H1 (cell line): ENCODE measurements around the gene RASL10A. TPM values are rescaled to one million over a fixed set of nuclear protein-coding genes. Genes with fewer than 3 reads are reported as not detected.
A peak's percentile ranks its signal among the peaks of the same experiment; 100 is the strongest.

ENCODE experiments used
- CTCF ChIA-PET: fragments of 300-600 bp; sonication (Branson Sonifier 250); formaldehyde crosslinking; loops from one replicate; lab custom pipeline; 2021; ENCODE audit not compliant: partially characterized antibody; lab: Charles Lee
- POLR2A ChIA-PET: fragments of 300-600 bp; sonication (Branson Sonifier 250); formaldehyde crosslinking; loops from one replicate; lab custom pipeline; 2021; ENCODE audit warnings: inconsistent platforms; ENCODE audit not compliant: partially characterized antibody; lab: Charles Lee
- DNase-seq, 2 experiments: peaks; one replicate each; pipeline versions ENCODE4 v3.0.0 to v3.0.0-alpha.2; 2010 to 2022; ENCODE audit warnings: low spot score in 2 of 2, low read depth in 1 of 2, mixed read lengths in 1 of 2
- FAIRE-seq: peaks from 2 replicates; lab custom pipeline; 2011; peaks lifted over from hg19 to GRCh38; lab: Jason Lieb, UNC
- H2AFZ ChIP-seq: 2 replicates; pipeline ENCODE4 v1.8.1; 2012; ENCODE audit warnings: low read length, inconsistent platforms
- H2AK5ac ChIP-seq: 2 replicates; pipeline ENCODE4 v1.6.1; 2013; ENCODE audit warnings: low read depth, low read length
- H2BK120ac ChIP-seq: replicated peaks from 2 replicates; pipeline ENCODE3; 2013; ENCODE audit warnings: low read depth, low read length, inconsistent platforms
- H2BK12ac ChIP-seq: 2 replicates; pipeline ENCODE4 v1.6.1; 2013; ENCODE audit warnings: low read depth, low read length
- H2BK15ac ChIP-seq: 2 replicates; pipeline ENCODE4 v1.6.1; 2013; ENCODE audit warnings: low read length
- H2BK20ac ChIP-seq: 2 replicates; pipeline ENCODE4 v1.6.1; 2013; ENCODE audit warnings: low read length
- H2BK5ac ChIP-seq: 2 replicates; pipeline ENCODE4 v1.6.1; 2013; ENCODE audit warnings: low read depth, low read length
- H3K14ac ChIP-seq: 2 replicates; pipeline ENCODE4 v1.6.1; 2013; ENCODE audit warnings: inconsistent platforms; ENCODE audit not compliant: insufficient read length
- H3K18ac ChIP-seq: 2 replicates; pipeline ENCODE4 v1.6.1; 2013; ENCODE audit warnings: low read length; ENCODE audit errors: extremely low read depth
- H3K23ac ChIP-seq: 2 replicates; pipeline ENCODE4 v1.6.1; 2013; ENCODE audit warnings: inconsistent platforms; ENCODE audit not compliant: insufficient read length
- H3K23me2 ChIP-seq: 2 replicates; pipeline ENCODE4 v1.6.1; 2013; ENCODE audit warnings: low read depth, low read length
- H3K27ac ChIP-seq: 2 replicates; pipeline ENCODE4 v1.6.1; 2011; ENCODE audit warnings: low read depth, low read length, inconsistent platforms
- H3K27me3 ChIP-seq, 4 experiments: replicated peaks in 1 of 4; 1 replicate in 1 of 4; 2 replicates in 3 of 4; pipeline versions ENCODE4 v1.6.1 to v1.8.1; 2011 to 2013; ENCODE audit warnings: low read length in 3 of 4, mild to moderate bottlenecking in 3 of 4, inconsistent platforms in 2 of 4, mixed read lengths in 2 of 4, moderate library complexity in 1 of 4; ENCODE audit not compliant: control insufficient read depth in 3 of 4, insufficient read depth in 3 of 4; ENCODE audit errors: extremely low read depth in 1 of 4
- H3K36me3 ChIP-seq, 4 experiments: 2 replicates each; pipeline versions ENCODE4 v1.6.1 to v1.8.1; 2011 to 2013; ENCODE audit warnings: mild to moderate bottlenecking in 4 of 4, low read length in 3 of 4, moderate library complexity in 2 of 4, control low read depth in 1 of 4, inconsistent platforms in 1 of 4; ENCODE audit not compliant: insufficient read depth in 4 of 4, control insufficient read depth in 2 of 4
- H3K4ac ChIP-seq: replicated peaks from 2 replicates; pipeline ENCODE3; 2013; ENCODE audit warnings: low read length, low read depth, mixed read lengths, inconsistent platforms; ENCODE audit not compliant: insufficient read length
- H3K4me1 ChIP-seq, 4 experiments: replicated peaks in 1 of 4; 1 replicate in 1 of 4; 2 replicates in 3 of 4; pipeline versions ENCODE4 v1.6.1 to v1.8.1; 2011 to 2013; ENCODE audit warnings: low read length in 3 of 4, inconsistent platforms in 2 of 4, mixed read lengths in 1 of 4; ENCODE audit not compliant: insufficient read depth in 4 of 4, control insufficient read depth in 3 of 4
- H3K4me2 ChIP-seq, 2 experiments: 2 replicates each; pipeline versions ENCODE4 v1.6.1 to v1.8.1; 2011 to 2013; ENCODE audit warnings: low read depth in 2 of 2, low read length in 2 of 2, control low read depth in 1 of 2, inconsistent platforms in 1 of 2, mild to moderate bottlenecking in 1 of 2; ENCODE audit not compliant: insufficient read depth in 1 of 2
- H3K4me3 ChIP-seq, 4 experiments: fragments of 200-600, 300-600 bp in 1 of 4; sonication (generic), shearing (Covaris generic), sonication (Bioruptor Twin) in 1 of 4; 2 replicates each; pipeline versions ENCODE4 v1.5.1 to v1.8.1; 2011 to 2016; ENCODE audit warnings: low read length in 4 of 4, low read depth in 3 of 4, control low read depth in 2 of 4, inconsistent platforms in 2 of 4, mild to moderate bottlenecking in 2 of 4, mixed read lengths in 1 of 4, moderate library complexity in 1 of 4; ENCODE audit not compliant: insufficient read depth in 2 of 4; ENCODE audit errors: extremely low read depth in 1 of 4
- H3K56ac ChIP-seq: replicated peaks from 2 replicates; pipeline ENCODE3; 2013; ENCODE audit warnings: low read depth, mild to moderate bottlenecking, mixed read lengths, low read length, inconsistent platforms; ENCODE audit not compliant: insufficient read length
- H3K79me1 ChIP-seq: 2 replicates; pipeline ENCODE4 v1.6.1; 2013; ENCODE audit warnings: low read depth, low read length, control low read depth
- H3K79me2 ChIP-seq, 2 experiments: 2 replicates each; pipeline versions ENCODE4 v1.6.1 to v1.8.1; 2012 to 2013; ENCODE audit warnings: low read length in 2 of 2, mild to moderate bottlenecking in 2 of 2, inconsistent platforms in 1 of 2; ENCODE audit not compliant: insufficient read depth in 2 of 2, control insufficient read depth in 1 of 2
- H3K9ac ChIP-seq, 4 experiments: replicated peaks in 1 of 4; 1 replicate in 1 of 4; 2 replicates in 3 of 4; pipeline versions ENCODE4 v1.6.1 to v1.8.1; 2011 to 2013; ENCODE audit warnings: low read depth in 3 of 4, low read length in 3 of 4, control low read depth in 2 of 4, mild to moderate bottlenecking in 2 of 4, moderate library complexity in 2 of 4, inconsistent platforms in 1 of 4; ENCODE audit errors: extremely low read depth in 1 of 4
- H3K9me3 ChIP-seq, 2 experiments: 2 replicates each; pipeline versions ENCODE4 v1.6.1 to v1.8.1; 2012 to 2013; ENCODE audit warnings: mild to moderate bottlenecking in 2 of 2, moderate library complexity in 2 of 2, control low read depth in 1 of 2, inconsistent platforms in 1 of 2, low read depth in 1 of 2, low read length in 1 of 2, mixed read lengths in 1 of 2; ENCODE audit not compliant: insufficient read depth in 2 of 2
- H4K20me1 ChIP-seq, 2 experiments: replicated peaks in 1 of 2; 2 replicates each; pipeline versions ENCODE3 to v1.8.1; 2011 to 2013; ENCODE audit warnings: inconsistent platforms in 2 of 2, low read length in 2 of 2, mild to moderate bottlenecking in 1 of 2; ENCODE audit not compliant: insufficient read depth in 2 of 2, control insufficient read depth in 1 of 2
- H4K5ac ChIP-seq: 2 replicates; pipeline ENCODE4 v1.6.1; 2013; ENCODE audit warnings: low read length, low read depth, mixed read lengths, inconsistent platforms; ENCODE audit not compliant: insufficient read length
- H4K8ac ChIP-seq: 2 replicates; pipeline ENCODE4 v1.8.0; 2013; ENCODE audit warnings: mild to moderate bottlenecking, moderate library complexity, low read length, inconsistent platforms; ENCODE audit not compliant: insufficient read depth; ENCODE audit errors: extremely low read depth
- H4K91ac ChIP-seq: replicated peaks from 2 replicates; pipeline ENCODE3; 2013; ENCODE audit warnings: low read length, mixed read lengths, inconsistent platforms; ENCODE audit not compliant: insufficient read length
- BCL11A ChIP-seq, 2 experiments: IDR thresholded peaks; one replicate each; pipeline ENCODE4 v1.6.1; 2011; ENCODE audit warnings: low read depth in 2 of 2, low read length in 2 of 2, mild to moderate bottlenecking in 2 of 2
- CHD2 ChIP-seq: IDR thresholded peaks from 2 replicates; pipeline ENCODE4 v1.6.1; 2012; ENCODE audit warnings: low read length, improper control_type of control experiment
- EGR1 ChIP-seq: IDR thresholded peaks from 2 replicates; pipeline ENCODE4 v1.6.1; 2011; ENCODE audit warnings: low read depth, low read length, borderline replicate concordance
- EZH2 ChIP-seq: fragments of 200-600 bp; sonication (generic); IDR thresholded peaks from 2 replicates; pipeline ENCODE4 v1.7.1; 2012; ENCODE audit warnings: low read depth, mild to moderate bottlenecking, moderate library complexity, low read length, inconsistent platforms; ENCODE audit not compliant: severe bottlenecking
- JUND ChIP-seq: IDR thresholded peaks from 2 replicates; pipeline ENCODE4 v1.6.1; 2011; ENCODE audit warnings: mild to moderate bottlenecking, improper control_type of control experiment, low read length
- WGBS, 2 experiments: shearing (Covaris generic) in 1 of 2; methylation state at CpG; one replicate each; pipeline versions ENCODE4 v1.1.6 to v1.1.7; 2013 to 2015; ENCODE audit warnings: low lambda C conversion rate in 2 of 2, mixed read lengths in 2 of 2, inconsistent platforms in 1 of 2, low coverage in 1 of 2, missing lambda C conversion rate in 1 of 2; ENCODE audit not compliant: insufficient replicate concordance in 2 of 2, insufficient coverage in 1 of 2, insufficient read length in 1 of 2; ENCODE audit errors: extremely low coverage in 1 of 2, missing lambda C conversion rate in 1 of 2; 5-methylcytosine and 5-hydroxymethylcytosine counted together
- polyA plus RNA-seq, 7 experiments: library from polyadenylated mRNA; depleted of rRNA in 3 of 7; stranded (reverse) in 5 of 7; unstranded in 2 of 7; fragments of >200 nt in 5 of 7; fragments of 200-250 nt in 2 of 7; gene quantifications; 1 replicate in 5 of 7; 2 replicates in 1 of 7; 4 replicates in 1 of 7; pipeline versions ENCODE4 v1.2.1 to v1.2.3, GENCODE V29; 2011 to 2013; ENCODE audit warnings: missing spikeins in 2 of 7, mixed read lengths in 2 of 7
- total RNA-seq: library from RNA; stranded (reverse); fragmentation: NEBNext Ultra II Directional; extraction: Animal tissue kit (Norgen Biotek cat#: 25700); gene quantifications from 2 replicates; pipeline ENCODE4 v1.2.1, GENCODE V29; 2021

Gene RASL10A
- total and polyA plus RNA-seq, 2 of the 8 experiments (the other 6 are each of a cell fraction or from before 2014, with no cell fraction given) = 1.1 to 1.5 TPM

GRCh38 chr22:29299136-29299900 is 16.2 kb downstream of the RASL10A start:
- no peak overlapping the region for H3K18ac ChIP-seq
- no peak overlapping the region for H4K5ac ChIP-seq
- H3K27ac ChIP-seq = no peak overlapping the region
- H2BK120ac ChIP-seq = no peak overlapping the region
- no peak overlapping the region for H3K4ac ChIP-seq
- no peaks in the 10 kb centered on the region; the same call in 1 of the 2 replicates for H3K79me1 ChIP-seq
- CTCF ChIA-PET = interaction anchor here (0.8 to 1.0 kb wide), 2 partner anchors 13 to 59 kb away, joined by 3 read pairs; no protein-coding TSS in a partner anchor
- no peaks in the 10 kb centered on the region for H3K79me2 ChIP-seq
- H3K23me2 ChIP-seq = no peaks in the 10 kb centered on the region
- peak overlapping the region; percentile 89; the same call in 1 of the 2 replicates for H4K8ac ChIP-seq
- TF ChIP-seq BCL11A (IDR thresholded peaks at IDR 0.05; ENCODE audit: low read depth in 2 of 2, low read length in 2 of 2) (no peak), EGR1 (no peak), CHD2 (no peak), EZH2 (no peak), JUND (no peak)
- no peaks in the 10 kb centered on the region for H3K27me3 ChIP-seq
- no peak for DNase-seq
- no peak overlapping the region for H2BK20ac ChIP-seq
- H2AFZ ChIP-seq = no peak overlapping the region
- POLR2A ChIA-PET = interaction anchor here (0.7 to 9.1 kb wide), 10 partner anchors 6 to 28 kb away, joined by 3 to 147 read pairs (median 10); partner anchors contain the start of genes EWSR1 and RHBDD3
- no peak overlapping the region for H2BK12ac ChIP-seq
- no peak overlapping the region for H2BK15ac ChIP-seq
- no peak for FAIRE-seq
- H3K14ac ChIP-seq = no peak overlapping the region
- H4K20me1 ChIP-seq = peaks cover 10 to 17% of the 10 kb centered on the region in 2 experiments
- no peaks in the 10 kb centered on the region for H3K9me3 ChIP-seq
- H3K4me3 ChIP-seq = no peak overlapping the region
- peaks cover 48 to 66% (median 54%) of the 10 kb centered on the region in 4 experiments for H3K36me3 ChIP-seq
- no peak overlapping the region for H3K4me2 ChIP-seq
- H3K56ac ChIP-seq = no peak overlapping the region
- 94% methylated on average over 19 of the region's 19 CpGs; no CpG with 5 or more reads in 1 of the 2 experiments for WGBS, 2 experiments
- 0 out of 2 replicates have a peak overlapping the region, but pooled peaks have one; percentile 52 for H2BK5ac ChIP-seq
- no peaks in the 10 kb centered on the region for H3K4me1 ChIP-seq
- no peak overlapping the region for H4K91ac ChIP-seq
- no peak overlapping the region for H3K23ac ChIP-seq
- H3K9ac ChIP-seq = no peak overlapping the region
- H2AK5ac ChIP-seq = no peak overlapping the region
